Right lung (tissue), 10 donors: ENCODE measurements around the gene ITIH1. TPM values are rescaled to one million over a fixed set of nuclear protein-coding genes. Genes with fewer than 3 reads are reported as not detected.
"Not testable (repeated sequence)": the region's sequence is repeated elsewhere in the genome, so short reads cannot be mapped to it uniquely, and the experiment has no call there.

Source experiments
- DNase-seq, 2 donors: peaks; one replicate each; pipeline ENCODE4 v3.0.0-alpha.2; 2013
- long read RNA-seq, 8 donors: transcript quantifications; one replicate each; lab custom pipeline, GENCODE V29; 2026
- polyA plus RNA-seq, 5 donors: library from polyadenylated mRNA; unstranded; fragments of 120-200 nt; gene quantifications; one replicate each; pipeline versions ENCODE4 v1.2.1 to v1.2.3, GENCODE V29; 2013; ENCODE audit warnings: inconsistent platforms in 1 of 5, low replicate concordance in 1 of 5; ENCODE audit not compliant: insufficient read length in 5 of 5, insufficient read depth in 1 of 5

ITIH1 gene, protein sequence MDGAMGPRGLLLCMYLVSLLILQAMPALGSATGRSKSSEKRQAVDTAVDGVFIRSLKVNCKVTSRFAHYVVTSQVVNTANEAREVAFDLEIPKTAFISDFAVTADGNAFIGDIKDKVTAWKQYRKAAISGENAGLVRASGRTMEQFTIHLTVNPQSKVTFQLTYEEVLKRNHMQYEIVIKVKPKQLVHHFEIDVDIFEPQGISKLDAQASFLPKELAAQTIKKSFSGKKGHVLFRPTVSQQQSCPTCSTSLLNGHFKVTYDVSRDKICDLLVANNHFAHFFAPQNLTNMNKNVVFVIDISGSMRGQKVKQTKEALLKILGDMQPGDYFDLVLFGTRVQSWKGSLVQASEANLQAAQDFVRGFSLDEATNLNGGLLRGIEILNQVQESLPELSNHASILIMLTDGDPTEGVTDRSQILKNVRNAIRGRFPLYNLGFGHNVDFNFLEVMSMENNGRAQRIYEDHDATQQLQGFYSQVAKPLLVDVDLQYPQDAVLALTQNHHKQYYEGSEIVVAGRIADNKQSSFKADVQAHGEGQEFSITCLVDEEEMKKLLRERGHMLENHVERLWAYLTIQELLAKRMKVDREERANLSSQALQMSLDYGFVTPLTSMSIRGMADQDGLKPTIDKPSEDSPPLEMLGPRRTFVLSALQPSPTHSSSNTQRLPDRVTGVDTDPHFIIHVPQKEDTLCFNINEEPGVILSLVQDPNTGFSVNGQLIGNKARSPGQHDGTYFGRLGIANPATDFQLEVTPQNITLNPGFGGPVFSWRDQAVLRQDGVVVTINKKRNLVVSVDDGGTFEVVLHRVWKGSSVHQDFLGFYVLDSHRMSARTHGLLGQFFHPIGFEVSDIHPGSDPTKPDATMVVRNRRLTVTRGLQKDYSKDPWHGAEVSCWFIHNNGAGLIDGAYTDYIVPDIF
- polyA plus RNA-seq: 1 to 10 TPM in 1 of 5 donors, under 1 TPM in 1, not detected in 3; 0.15 to 6.0 TPM
- long read RNA-seq, donor 1: 0 reads
- long read RNA-seq, donor 2: 0 reads
- long read RNA-seq, donor 3: 0 reads
- long read RNA-seq, donor 4: 0 reads
- long read RNA-seq, donor 5, partial matches to known transcripts: 0 of 3 reads
- long read RNA-seq, donor 5, other reads (novel, unspliced or antisense): 0 of 3 reads
- long read RNA-seq, donor 6: 0 reads
- long read RNA-seq, donor 7: 0 reads
- long read RNA-seq, donor 8: 0 reads

GRCh38 chr3:52777127-52777958 lies at the start of gene ITIH1:
TSS of gene ITIH1 (plus strand) at chr3:52777599. CDS start at chr3:52777616, 17 bp downstream.
- no peak for DNase-seq

- DNase-seq: not testable (repeated sequence)
Measured at GRCh38 chr3:52728753-52729152, 48.6 kb upstream of the ITIH1 start.

GRCh38 chr3:52730681-52731080 lies 46.7 kb upstream of the ITIH1 start:
- no peak for DNase-seq

- DNase-seq: no peak
Measured at GRCh38 chr3:52731590-52731989, 45.8 kb upstream of the ITIH1 start.

DNA sequence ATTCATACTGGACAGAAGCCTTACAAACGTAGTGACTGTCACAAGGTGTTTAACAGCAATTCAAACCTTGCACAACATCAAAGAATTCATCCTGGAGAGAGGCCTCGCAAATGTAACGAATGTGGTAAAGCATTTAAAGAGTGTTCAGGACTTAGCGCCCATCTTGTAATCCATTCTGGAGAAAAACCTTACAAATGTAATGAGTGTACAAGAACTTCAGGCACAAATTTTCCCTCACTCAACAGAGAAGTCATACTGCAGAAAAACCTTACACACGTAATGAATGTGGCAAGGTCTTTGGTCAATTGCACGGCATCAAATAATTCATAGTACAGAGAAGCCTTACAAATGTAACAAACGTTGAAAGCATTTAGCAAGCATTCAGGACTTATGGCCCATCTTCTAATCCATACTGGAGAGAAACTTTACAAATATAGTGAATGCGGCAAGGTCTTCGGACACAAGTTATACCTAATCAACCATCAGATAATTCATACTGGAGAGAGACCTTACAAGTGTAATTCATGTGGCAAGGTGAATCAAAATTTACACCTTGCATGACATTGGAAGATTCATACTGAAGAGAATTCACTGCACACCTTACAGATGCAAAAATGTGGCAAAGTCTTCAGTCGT lies 44.0 kb upstream of the ITIH1 start:
- DNase-seq: no peak

DNA sequence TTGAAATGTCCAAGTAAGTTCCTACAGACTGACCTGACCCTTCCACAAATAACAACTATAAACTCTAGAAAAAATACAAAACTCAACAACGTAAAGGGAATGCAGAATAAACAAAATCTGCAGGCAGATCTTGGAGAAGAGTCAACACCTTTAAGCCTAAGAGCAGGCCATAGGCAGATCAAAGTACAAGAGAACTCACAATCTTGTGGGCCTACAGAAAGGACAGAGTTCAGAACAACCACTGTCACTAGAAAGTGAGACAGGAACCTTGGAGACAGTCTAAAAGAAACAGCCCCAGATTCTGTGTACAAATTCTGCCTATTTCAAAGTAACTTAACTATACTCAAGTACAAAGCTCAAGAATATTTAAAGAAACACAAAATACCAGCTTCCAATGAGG lies 37.7 kb upstream of the ITIH1 start:
- no peak for DNase-seq

DNA sequence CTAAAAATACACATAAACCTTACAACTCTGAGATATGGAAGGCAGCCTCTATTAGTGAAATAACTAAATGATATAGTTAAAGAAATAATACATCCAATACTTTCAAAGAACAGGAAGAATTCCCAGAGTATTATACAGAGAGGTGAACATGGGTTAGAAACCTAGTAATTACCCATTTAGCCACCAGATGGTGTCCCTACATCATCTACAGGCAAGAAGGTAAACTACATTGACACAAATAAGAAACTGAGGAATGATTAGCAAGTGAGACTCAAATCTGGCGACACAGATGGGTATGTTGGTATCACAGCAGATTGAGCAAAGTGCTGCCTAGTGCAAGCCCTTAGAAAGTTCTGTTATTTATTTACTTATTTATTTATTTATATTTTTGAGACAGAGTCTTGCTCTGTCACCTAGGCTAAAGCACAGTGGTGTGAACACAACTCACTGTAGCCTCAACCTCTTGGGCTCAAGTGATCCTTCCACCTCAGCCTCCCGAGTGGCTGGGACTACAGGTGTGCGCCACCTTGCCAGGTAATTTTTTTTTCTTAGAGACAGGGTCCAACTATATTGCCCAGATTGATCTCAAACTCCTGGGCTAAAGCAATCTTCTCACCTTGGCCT lies 34.9 kb upstream of the ITIH1 start:
- DNase-seq: peak; percentile 2 to 10

DNA sequence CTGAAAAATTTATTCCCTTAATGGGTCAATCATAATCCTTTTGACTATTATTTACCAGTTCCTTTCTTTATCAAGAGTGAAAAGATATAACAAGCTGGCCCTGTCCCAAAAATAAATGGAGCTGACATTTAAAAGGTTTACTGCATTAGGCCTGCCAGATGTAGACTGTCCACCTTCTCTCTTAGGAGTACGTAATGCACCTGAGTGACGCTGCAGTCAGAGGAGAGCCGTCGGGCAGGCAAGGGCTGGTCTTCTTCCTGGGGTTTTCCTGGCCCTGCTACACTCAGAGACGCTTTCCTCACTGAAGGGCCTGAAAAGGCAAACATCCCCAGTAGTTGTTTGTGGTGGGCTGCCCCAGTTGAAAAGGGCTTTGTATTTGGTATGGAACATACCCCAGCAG lies 34.2 kb upstream of the ITIH1 start:
- no peak for DNase-seq

GRCh38 chr3:52743721-52744120 lies 33.7 kb upstream of the ITIH1 start:
- no peak for DNase-seq

- no peak for DNase-seq
Measured at GRCh38 chr3:52752045-52752660, 25.2 kb upstream of the ITIH1 start.

- DNase-seq: no peak
Measured at GRCh38 chr3:52754373-52754772, 23.0 kb upstream of the ITIH1 start.

- no peak for DNase-seq
Measured at GRCh38 chr3:52756141-52756540, 21.3 kb upstream of the ITIH1 start.

DNA sequence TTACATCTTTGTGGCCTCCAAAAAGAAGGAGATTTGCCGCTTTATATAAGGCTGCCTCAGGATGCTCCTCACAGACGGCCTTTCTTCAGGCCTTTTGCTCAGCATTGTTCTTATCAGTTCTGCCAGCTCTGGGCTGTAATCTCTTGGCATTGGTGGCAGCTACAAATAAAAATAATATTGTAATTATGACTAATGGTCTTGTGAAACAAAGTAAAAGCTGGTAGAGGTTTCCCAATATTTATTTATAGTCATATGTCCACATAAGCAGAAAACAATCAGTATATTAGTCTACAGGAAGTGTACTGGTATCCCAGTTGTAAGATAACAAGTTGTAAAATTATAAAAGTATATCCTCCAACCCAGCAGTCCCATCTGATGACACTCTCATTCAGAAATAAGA lies 13.9 kb upstream of the ITIH1 start:
- DNase-seq: no peak

DNA sequence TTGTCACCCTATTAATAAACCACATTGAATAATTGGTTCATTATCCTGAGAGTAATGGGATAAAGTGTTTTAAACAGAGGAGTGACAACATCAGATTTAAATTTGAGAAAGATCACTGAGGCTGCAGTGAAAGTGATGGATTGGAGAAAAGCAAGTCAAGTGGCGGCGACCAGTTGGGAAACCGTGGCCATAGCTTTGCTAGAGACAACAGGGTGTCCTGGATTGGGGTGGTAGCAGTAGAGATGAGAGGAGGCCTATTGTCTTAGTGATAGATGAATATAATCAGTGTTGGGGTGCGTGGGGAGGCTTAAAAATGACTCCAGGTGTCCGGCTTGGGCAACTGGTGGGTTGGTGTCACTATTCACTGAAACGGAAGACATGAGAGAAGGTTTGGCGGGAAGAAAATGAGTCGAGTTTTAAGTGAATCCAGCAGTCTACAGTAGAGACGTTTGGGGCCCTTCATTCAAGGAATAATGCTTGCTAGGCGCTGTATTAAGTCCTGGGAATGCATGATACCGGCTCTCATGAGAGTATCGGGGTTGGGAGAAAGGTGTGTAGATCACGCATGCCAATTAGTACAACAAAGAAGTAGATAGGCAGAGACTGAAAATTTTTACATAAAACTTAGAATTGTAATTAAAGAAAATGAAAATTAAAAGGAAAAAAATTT lies 7.5 kb upstream of the ITIH1 start:
- DNase-seq: no peak

GRCh38 chr3:52770496-52771333 lies 6.7 kb upstream of the ITIH1 start, which contains the start of gene NEK4:
TSS of gene NEK4 (minus strand) at chr3:52770940. CDS start at chr3:52770746, 194 bp downstream.
- DNase-seq: peak; percentile 88 to 90

DNA sequence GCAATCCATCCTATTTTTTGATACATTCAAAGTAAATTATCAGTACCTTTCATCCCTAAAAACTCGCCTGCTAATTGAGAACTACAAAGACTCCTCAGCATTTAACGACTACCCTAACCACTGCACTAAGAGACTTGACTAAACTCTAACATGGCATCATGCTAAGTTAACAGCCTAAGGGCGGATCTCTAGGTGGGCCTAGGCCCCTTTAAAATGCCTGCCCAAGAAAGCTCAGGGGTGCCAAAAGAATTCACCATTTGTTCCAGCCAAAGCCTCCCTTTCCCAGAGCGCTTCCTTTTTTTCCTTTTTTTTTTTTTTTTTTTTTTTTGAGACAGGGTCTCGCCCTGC lies 6.1 kb upstream of the ITIH1 start:
- DNase-seq: no peak

GRCh38 chr3:52771702-52772101 lies 5.7 kb upstream of the ITIH1 start:
- no peak for DNase-seq
